Uterus (tissue), 4 donors: ENCODE results near the gene QSOX1. TPM values are rescaled to one million over a fixed set of nuclear protein-coding genes. Genes with fewer than 3 reads are reported as not detected.
A peak's percentile ranks its signal among the peaks of the same experiment; 100 is the strongest.

Experiments used
- DNase-seq, 2 donors: peaks; one replicate each; pipeline ENCODE4 v3.0.0-alpha.2; 2019 to 2020
- H3K27ac ChIP-seq, 2 donors: fragments of 200-600 bp; sonication (generic); 1 replicate in 1 of 2; 2 replicates in 1 of 2; pipeline ENCODE4 v1.5.1; 2016 to 2018
- H3K27me3 ChIP-seq, 2 donors: fragments of 200-600 bp; sonication (generic); one replicate each; pipeline ENCODE4 v1.5.1; 2018 to 2019; ENCODE audit warnings: control low read depth in 1 of 2
- H3K36me3 ChIP-seq, 2 donors: fragments of 200-600 bp; sonication (generic); one replicate each; pipeline ENCODE4 v1.5.1; 2019; ENCODE audit warnings: control low read depth in 1 of 2
- H3K4me1 ChIP-seq, 2 donors: fragments of 200-600 bp; sonication (generic); one replicate each; pipeline ENCODE4 v1.5.1; 2018 to 2019; ENCODE audit warnings: control low read depth in 1 of 2
- H3K4me3 ChIP-seq, 2 donors: fragments of 200-600 bp; sonication (generic); 1 replicate in 1 of 2; 2 replicates in 1 of 2; pipeline ENCODE4 v1.5.1; 2018 to 2019; ENCODE audit warnings: mild to moderate bottlenecking in 1 of 2
- H3K9me3 ChIP-seq, 2 donors: fragments of 200-600 bp; sonication (generic); one replicate each; pipeline ENCODE4 v1.5.1; 2019; ENCODE audit warnings: control low read depth in 1 of 2
- POLR2A ChIP-seq, 2 donors: fragments of 450-650 bp; IDR thresholded peaks; one replicate each; pipeline ENCODE4 v1.6.1; 2016; ENCODE audit warnings: antibody characterized with exemption in 2 of 2, mild to moderate bottlenecking in 1 of 2, moderate library complexity in 1 of 2
- intact Hi-C: fragments of 100-400 bp; cut with DNase I; formaldehyde crosslinking; loops from one replicate; pipeline ENCODE4 v1.15.1; 2023; ENCODE audit warnings: low total_unique reads
- total RNA-seq, 4 donors: library from RNA; depleted of rRNA in 3 of 4; stranded (reverse); fragments of >200 nt in 3 of 4; gene quantifications; one replicate each; pipeline versions ENCODE4 v1.1.0 to v1.2.4, GENCODE V29; 2014 to 2023
- TF ChIP-seq, protein P1 (sequence below), 4 experiments: fragments of 200-600 bp in 2 of 4; fragments of 450-650 bp in 2 of 4; sonication (generic) in 2 of 4; IDR thresholded peaks; one replicate each; pipeline ENCODE4 v1.5.1; 2016 to 2019; ENCODE audit warnings: antibody characterized with exemption in 4 of 4, mild to moderate bottlenecking in 2 of 4, moderate library complexity in 1 of 4
- donor health status: DM: yes; HTN: yes; CAD: no.

The QSOX1 gene
- total RNA-seq, 4 donors from 2014 or later, result 18.2 to 96.8 (median 57.7) TPM

DNA sequence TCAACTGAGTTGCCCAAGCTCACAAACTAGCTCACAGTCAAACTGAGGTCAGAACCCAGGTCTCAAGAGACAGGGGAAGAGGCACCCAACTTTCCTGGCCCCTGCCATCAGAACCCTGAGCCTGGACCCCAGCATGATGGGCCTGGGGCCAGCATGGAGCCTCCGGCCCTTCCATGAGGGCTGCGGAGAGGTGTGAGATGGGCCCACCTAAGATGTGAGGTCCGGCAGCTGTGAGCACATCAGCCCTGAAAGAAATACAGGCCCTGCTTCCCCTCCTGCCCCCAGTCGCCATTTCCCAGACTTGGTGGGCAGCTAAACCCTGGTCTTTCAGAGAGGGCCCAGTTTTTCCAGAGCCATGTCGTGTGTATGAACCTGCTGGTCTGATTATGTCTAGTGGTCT lies 30.6 kb downstream of the QSOX1 start:
- Histone ChIP-seq H3K9me3 (no peaks in the 10 kb centered on the region), H3K27ac (no peak overlapping the region), H3K36me3 (no peaks in the 10 kb centered on the region), H3K4me3 (no peak overlapping the region), H3K27me3 (no peaks in the 10 kb centered on the region), H3K4me1 (no peaks in the 10 kb centered on the region)
- DNase-seq, result no peak
- intact Hi-C loops, result no loop called here
- no peak for TF ChIP-seq POLR2A (IDR thresholded peaks at IDR 0.05)
- TF ChIP-seq, protein P1, sequence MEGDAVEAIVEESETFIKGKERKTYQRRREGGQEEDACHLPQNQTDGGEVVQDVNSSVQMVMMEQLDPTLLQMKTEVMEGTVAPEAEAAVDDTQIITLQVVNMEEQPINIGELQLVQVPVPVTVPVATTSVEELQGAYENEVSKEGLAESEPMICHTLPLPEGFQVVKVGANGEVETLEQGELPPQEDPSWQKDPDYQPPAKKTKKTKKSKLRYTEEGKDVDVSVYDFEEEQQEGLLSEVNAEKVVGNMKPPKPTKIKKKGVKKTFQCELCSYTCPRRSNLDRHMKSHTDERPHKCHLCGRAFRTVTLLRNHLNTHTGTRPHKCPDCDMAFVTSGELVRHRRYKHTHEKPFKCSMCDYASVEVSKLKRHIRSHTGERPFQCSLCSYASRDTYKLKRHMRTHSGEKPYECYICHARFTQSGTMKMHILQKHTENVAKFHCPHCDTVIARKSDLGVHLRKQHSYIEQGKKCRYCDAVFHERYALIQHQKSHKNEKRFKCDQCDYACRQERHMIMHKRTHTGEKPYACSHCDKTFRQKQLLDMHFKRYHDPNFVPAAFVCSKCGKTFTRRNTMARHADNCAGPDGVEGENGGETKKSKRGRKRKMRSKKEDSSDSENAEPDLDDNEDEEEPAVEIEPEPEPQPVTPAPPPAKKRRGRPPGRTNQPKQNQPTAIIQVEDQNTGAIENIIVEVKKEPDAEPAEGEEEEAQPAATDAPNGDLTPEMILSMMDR (IDR thresholded peaks at IDR 0.05), result no peak

DNA sequence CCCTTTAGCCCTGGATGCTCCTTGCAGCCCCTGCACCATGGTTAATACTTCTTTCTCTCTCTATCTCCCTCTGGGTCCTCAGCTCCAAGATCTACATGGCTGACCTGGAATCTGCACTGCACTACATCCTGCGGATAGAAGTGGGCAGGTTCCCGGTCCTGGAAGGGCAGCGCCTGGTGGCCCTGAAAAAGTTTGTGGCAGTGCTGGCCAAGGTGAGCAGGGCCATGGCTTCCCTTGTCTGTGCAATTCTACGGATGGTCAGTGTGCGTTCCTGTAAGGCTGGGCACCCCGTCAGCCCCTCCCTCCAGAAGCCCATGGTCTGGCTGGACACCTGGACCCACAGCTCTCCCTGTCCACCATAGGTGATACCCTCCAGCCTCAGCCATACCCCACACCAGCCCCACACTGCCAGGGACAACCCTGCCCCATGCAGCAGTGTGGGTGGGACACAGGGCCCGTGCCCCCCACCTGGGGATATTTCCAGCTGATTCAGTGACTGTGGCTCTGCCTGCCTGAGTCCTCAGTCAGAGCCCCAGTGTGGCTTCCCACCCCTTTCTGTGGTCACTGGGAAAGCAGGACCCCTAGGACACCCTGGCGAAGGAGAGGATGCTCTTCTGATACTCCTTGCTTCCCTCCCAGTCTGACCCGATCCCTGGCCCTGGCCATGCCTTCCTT lies 31.4 kb downstream of the QSOX1 start:
- H3K4me3 ChIP-seq, result no peak overlapping the region
- no peaks in the 10 kb centered on the region for H3K9me3 ChIP-seq
- no peak for TF ChIP-seq POLR2A (IDR thresholded peaks at IDR 0.05)
- TF ChIP-seq, protein P1 (IDR thresholded peaks at IDR 0.05), result no peak
- H3K27me3 ChIP-seq, result no peaks in the 10 kb centered on the region
- no peaks in the 10 kb centered on the region for H3K4me1 ChIP-seq
- no peaks in the 10 kb centered on the region for H3K36me3 ChIP-seq
- intact Hi-C loops, result no loop called here
- DNase-seq, result no peak
- no peak overlapping the region for H3K27ac ChIP-seq

DNA sequence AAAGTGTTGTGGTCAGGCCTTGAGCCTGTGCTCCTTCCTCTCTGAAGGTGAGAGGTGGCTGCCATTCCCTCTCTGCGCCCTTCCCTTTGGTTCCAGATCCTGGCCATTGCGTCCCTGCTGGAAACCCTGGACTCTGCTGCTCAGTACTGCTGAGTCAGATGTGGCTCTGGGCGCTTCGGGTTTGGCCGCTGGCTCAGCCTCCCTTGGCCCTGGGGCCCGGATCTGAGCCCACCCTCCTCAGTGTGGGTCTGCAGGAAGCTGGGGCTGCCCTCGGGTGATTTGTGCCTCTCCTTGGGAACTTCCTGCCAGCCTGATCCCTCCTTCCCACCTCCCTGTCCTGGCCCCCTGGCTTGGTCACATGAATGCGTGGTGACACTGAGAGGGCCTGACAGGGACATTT lies 32.2 kb downstream of the QSOX1 start:
- TF ChIP-seq POLR2A (IDR thresholded peaks at IDR 0.05), result no peak
- TF ChIP-seq, protein P1 (IDR thresholded peaks at IDR 0.05), result no peak
- Histone ChIP-seq H3K9me3 (no peaks in the 10 kb centered on the region), H3K27me3 (no peaks in the 10 kb centered on the region), H3K27ac (no peak overlapping the region), H3K36me3 (no peaks in the 10 kb centered on the region), H3K4me1 (no peaks in the 10 kb centered on the region), H3K4me3 (no peak overlapping the region)
- DNase-seq, result no peak
- intact Hi-C loops, result no loop called here

DNA sequence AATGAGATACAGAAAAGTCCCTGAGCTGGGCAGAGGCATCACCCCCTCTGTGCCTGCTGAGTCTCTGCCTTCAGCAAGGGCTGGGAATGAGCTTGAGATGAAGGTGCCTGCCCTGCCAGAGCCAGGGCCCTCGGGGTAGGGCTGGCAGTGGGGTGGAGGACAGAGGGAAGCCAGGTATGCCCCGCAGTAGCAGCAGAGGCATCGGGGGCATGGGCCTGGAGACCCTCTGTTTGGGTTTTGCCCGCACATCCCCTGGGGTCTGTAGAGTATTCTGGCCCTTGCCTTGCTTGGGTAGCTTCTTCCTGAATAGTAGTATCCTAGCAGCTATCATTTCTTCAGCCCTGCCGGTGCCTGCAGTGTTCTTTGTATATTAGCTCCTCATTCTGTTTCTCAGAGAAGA lies 33.0 kb downstream of the QSOX1 start:
- TF ChIP-seq POLR2A (IDR thresholded peaks at IDR 0.05), result no peak
- TF ChIP-seq, protein P1 (IDR thresholded peaks at IDR 0.05), result no peak
- DNase-seq, result no peak
- no peaks in the 10 kb centered on the region for H3K36me3 ChIP-seq
- H3K9me3 ChIP-seq, result no peaks in the 10 kb centered on the region
- no peaks in the 10 kb centered on the region for H3K27me3 ChIP-seq
- H3K4me3 ChIP-seq, result no peak overlapping the region
- no peaks in the 10 kb centered on the region for H3K4me1 ChIP-seq
- no peak overlapping the region for H3K27ac ChIP-seq
- intact Hi-C loops, result no loop called here

DNA sequence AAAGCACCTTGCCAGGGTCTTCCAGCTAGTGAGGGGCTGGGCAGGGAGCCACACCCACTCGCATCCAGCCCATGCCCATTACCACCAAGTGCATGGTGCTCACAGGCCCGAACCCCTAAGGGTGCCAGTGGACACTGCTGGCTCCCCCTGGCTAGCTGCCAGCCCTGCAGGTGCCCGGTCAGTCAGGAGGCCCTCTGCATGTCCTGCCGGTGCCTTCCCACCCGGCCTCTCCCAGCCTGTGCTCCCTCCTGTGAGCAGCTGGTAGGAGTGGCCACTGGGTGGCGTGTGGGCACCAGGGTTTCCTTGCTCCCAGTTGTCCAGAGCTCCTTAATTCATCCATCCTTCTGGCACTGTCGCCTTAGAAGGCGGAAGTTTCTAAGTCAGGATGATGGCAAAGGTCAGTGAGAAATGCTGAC lies 33.4 kb downstream of the QSOX1 start:
- TF ChIP-seq POLR2A (IDR thresholded peaks at IDR 0.05), result no peak
- TF ChIP-seq, protein P1 (IDR thresholded peaks at IDR 0.05), result peak; percentile 29 to 56 (median 44)
- DNase-seq, result peak; percentile 34 to 49
- Histone ChIP-seq H3K36me3 (no peaks in the 10 kb centered on the region), H3K27ac (no peak overlapping the region), H3K4me1 (no peaks in the 10 kb centered on the region), H3K4me3 (no peak overlapping the region), H3K9me3 (no peaks in the 10 kb centered on the region), H3K27me3 (no peaks in the 10 kb centered on the region)
- intact Hi-C loops, result no loop called here
